Esophagus muscularis mucosa (tissue), 4 donors: ENCODE measurements around the gene NFIB. TPM values are rescaled to one million over a fixed set of nuclear protein-coding genes. Genes with fewer than 3 reads are reported as not detected.

Experiments
- DNase-seq: peaks from one replicate; pipeline ENCODE4 v3.0.0-alpha.2; 2017; ENCODE audit errors: extremely low spot score
- H3K27ac ChIP-seq, 4 donors: fragments of 200-600 bp; sonication (generic); replicated peaks in 1 of 4; 1 replicate in 3 of 4; 2 replicates in 1 of 4; pipeline ENCODE4 v1.5.1; 2016 to 2019; ENCODE audit warnings: mild to moderate bottlenecking in 1 of 4
- H3K27me3 ChIP-seq, 4 donors: fragments of 200-600 bp; sonication (generic); one replicate each; pipeline versions ENCODE4 v1.5.1 to v1.6.0; 2016 to 2019
- H3K36me3 ChIP-seq, 4 donors: fragments of 200-600 bp; sonication (generic); one replicate each; pipeline ENCODE4 v1.5.1; 2016 to 2019
- H3K4me1 ChIP-seq, 4 donors: fragments of 200-600 bp; sonication (generic); one replicate each; pipeline ENCODE4 v1.5.1; 2016 to 2019
- H3K4me3 ChIP-seq, 4 donors: fragments of 200-600 bp; sonication (generic); 1 replicate in 2 of 4; 2 replicates in 2 of 4; pipeline ENCODE4 v1.5.1; 2016 to 2019; ENCODE audit warnings: mild to moderate bottlenecking in 4 of 4, moderate library complexity in 1 of 4
- H3K9me3 ChIP-seq, 4 donors: fragments of 200-600 bp; sonication (generic); 1 replicate in 3 of 4; 2 replicates in 1 of 4; pipeline ENCODE4 v1.5.1; 2016 to 2019
- EP300 ChIP-seq: sonication (generic); formaldehyde crosslinking; IDR thresholded peaks from one replicate; pipeline ENCODE4 v1.6.1; 2017; ENCODE audit warnings: antibody characterized with exemption
- POLR2A ChIP-seq: fragments of 450-650 bp; IDR thresholded peaks from one replicate; pipeline ENCODE4 v1.6.1; 2017; ENCODE audit warnings: antibody characterized with exemption, moderate library complexity, mild to moderate bottlenecking, low read depth
- POLR2AphosphoS5 ChIP-seq, 2 donors: sonication (generic); formaldehyde crosslinking; IDR thresholded peaks; one replicate each; pipeline ENCODE4 v1.6.1; 2017; ENCODE audit warnings: antibody characterized with exemption in 2 of 2
- WGBS: methylation state at CpG from one replicate; pipeline ENCODE4 v1.1.5; 2018; 5-methylcytosine and 5-hydroxymethylcytosine counted together
- intact Hi-C: fragments of 100-400 bp; cut with DNase I; formaldehyde crosslinking; loops from one replicate; pipeline ENCODE4 v1.15.1; 2023
- total RNA-seq, 4 donors: library from RNA; depleted of rRNA; stranded (reverse); fragments of >200 nt; gene quantifications; one replicate each; pipeline versions ENCODE4 v1.1.0 to v1.2.1, GENCODE V29; 2016
- TF ChIP-seq, protein P1 (sequence below), 3 experiments: fragments of 200-600 bp in 2 of 3; fragments of 450-650 bp in 1 of 3; sonication (generic) in 2 of 3; IDR thresholded peaks; one replicate each; pipeline ENCODE4 v1.5.1; 2017 to 2019; ENCODE audit warnings: antibody characterized with exemption in 3 of 3, mild to moderate bottlenecking in 2 of 3, moderate library complexity in 1 of 3

Gene NFIB
- total RNA-seq, 4 donors from 2014 or later, result 38.1 to 64.4 (median 55.8) TPM

- TF ChIP-seq POLR2A, result no peak
- peak in 1 of 2 donors; percentile 46 for TF ChIP-seq POLR2AphosphoS5 (IDR thresholded peaks at IDR 0.05)
- Histone ChIP-seq H3K27ac (peak overlapping the region; percentile 26 to 54 (median 40)), H3K9me3 (no peaks in the 10 kb centered on the region), H3K36me3 (no peaks in the 10 kb centered on the region), H3K4me3 (no peak overlapping the region), H3K4me1 (peaks cover 42 to 49% (median 47%) of the 10 kb centered on the region in 4 donors), H3K27me3 (no peaks in the 10 kb centered on the region)
- intact Hi-C loops, result no loop called here
- DNase-seq, result no peak
These were observed 92.4 kb downstream of the NFIB start for GRCh38 chr9:14221558-14221957.

DNA sequence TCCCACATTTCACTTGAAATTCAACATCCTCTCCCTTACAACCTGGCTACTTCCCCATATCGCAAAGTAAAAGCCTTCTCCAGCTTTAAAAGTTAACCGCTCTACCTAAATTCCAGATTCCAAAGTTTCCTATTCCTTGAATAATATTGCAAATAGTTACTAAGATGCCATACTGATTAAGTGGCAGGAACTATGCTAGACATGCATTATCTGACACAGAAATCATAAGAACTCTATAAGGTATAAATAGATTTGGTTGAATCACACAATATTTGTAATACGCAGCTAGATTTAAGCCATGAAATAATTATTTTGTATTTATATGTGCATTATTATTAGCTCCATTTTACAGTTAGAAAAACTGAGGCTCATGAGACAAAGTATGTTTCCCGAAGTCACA is 92.8 kb downstream of the NFIB start:
- Histone ChIP-seq H3K36me3 (no peaks in the 10 kb centered on the region), H3K9me3 (no peaks in the 10 kb centered on the region), H3K4me1 (peaks cover 42 to 50% (median 48%) of the 10 kb centered on the region in 4 donors), H3K4me3 (no peak overlapping the region), H3K27ac (peak overlapping the region; percentile 26 to 54 (median 40)), H3K27me3 (no peaks in the 10 kb centered on the region)
- no peak for DNase-seq
- WGBS, result 95% methylated on average over 4 of the region's 4 CpGs
- no peak for TF ChIP-seq POLR2AphosphoS5 (IDR thresholded peaks at IDR 0.05)
- TF ChIP-seq POLR2A, result no peak
- no peak for TF ChIP-seq EP300
- TF ChIP-seq, protein P1, sequence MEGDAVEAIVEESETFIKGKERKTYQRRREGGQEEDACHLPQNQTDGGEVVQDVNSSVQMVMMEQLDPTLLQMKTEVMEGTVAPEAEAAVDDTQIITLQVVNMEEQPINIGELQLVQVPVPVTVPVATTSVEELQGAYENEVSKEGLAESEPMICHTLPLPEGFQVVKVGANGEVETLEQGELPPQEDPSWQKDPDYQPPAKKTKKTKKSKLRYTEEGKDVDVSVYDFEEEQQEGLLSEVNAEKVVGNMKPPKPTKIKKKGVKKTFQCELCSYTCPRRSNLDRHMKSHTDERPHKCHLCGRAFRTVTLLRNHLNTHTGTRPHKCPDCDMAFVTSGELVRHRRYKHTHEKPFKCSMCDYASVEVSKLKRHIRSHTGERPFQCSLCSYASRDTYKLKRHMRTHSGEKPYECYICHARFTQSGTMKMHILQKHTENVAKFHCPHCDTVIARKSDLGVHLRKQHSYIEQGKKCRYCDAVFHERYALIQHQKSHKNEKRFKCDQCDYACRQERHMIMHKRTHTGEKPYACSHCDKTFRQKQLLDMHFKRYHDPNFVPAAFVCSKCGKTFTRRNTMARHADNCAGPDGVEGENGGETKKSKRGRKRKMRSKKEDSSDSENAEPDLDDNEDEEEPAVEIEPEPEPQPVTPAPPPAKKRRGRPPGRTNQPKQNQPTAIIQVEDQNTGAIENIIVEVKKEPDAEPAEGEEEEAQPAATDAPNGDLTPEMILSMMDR (IDR thresholded peaks at IDR 0.05), result no peak
- intact Hi-C loops, result no loop called here

- Histone ChIP-seq H3K36me3 (no peaks in the 10 kb centered on the region), H3K27me3 (no peaks in the 10 kb centered on the region), H3K4me3 (no peak overlapping the region), H3K9me3 (no peaks in the 10 kb centered on the region), H3K4me1 (peaks cover 42 to 59% (median 56%) of the 10 kb centered on the region in 4 donors), H3K27ac (peak overlapping the region; percentile 9 to 42 (median 21))
- no peak for DNase-seq
- 93% methylated on average over 3 of the region's 3 CpGs for WGBS
- no peak for TF ChIP-seq EP300
- TF ChIP-seq, protein P1 (IDR thresholded peaks at IDR 0.05), result no peak
- TF ChIP-seq POLR2A, result no peak
- no peak for TF ChIP-seq POLR2AphosphoS5 (IDR thresholded peaks at IDR 0.05)
- intact Hi-C loops, result no loop called here
These were observed 93.7 kb downstream of the NFIB start for GRCh38 chr9:14220256-14220655.

- intact Hi-C loops, result no loop called here
- WGBS, result 46% methylated on average over 4 of the region's 4 CpGs
- DNase-seq, result no peak
- H3K27ac ChIP-seq, result peak overlapping the region; percentile 17 to 45 (median 34)
- H3K27me3 ChIP-seq, result no peaks in the 10 kb centered on the region
- no peaks in the 10 kb centered on the region for H3K36me3 ChIP-seq
- no peaks in the 10 kb centered on the region for H3K9me3 ChIP-seq
- peaks cover 42 to 63% (median 57%) of the 10 kb centered on the region in 4 donors for H3K4me1 ChIP-seq
- no peak overlapping the region for H3K4me3 ChIP-seq
- TF ChIP-seq EP300 (no peak), POLR2A (no peak), POLR2AphosphoS5 (IDR thresholded peaks at IDR 0.05) (no peak)
- TF ChIP-seq, protein P1 (IDR thresholded peaks at IDR 0.05), result no peak
These were observed 94.1 kb downstream of the NFIB start for GRCh38 chr9:14219850-14220249.

- H3K27me3 ChIP-seq, result no peaks in the 10 kb centered on the region
- TF ChIP-seq EP300, result no peak
- no peak for TF ChIP-seq POLR2A
- TF ChIP-seq, protein P1 (IDR thresholded peaks at IDR 0.05), result no peak
- no peak for TF ChIP-seq POLR2AphosphoS5 (IDR thresholded peaks at IDR 0.05)
- intact Hi-C loops, result no loop called here
- no peak for DNase-seq
- WGBS, result 71% methylated on average over 1 of the region's 1 CpG
- peaks cover 51 to 78% (median 63%) of the 10 kb centered on the region in 4 donors for H3K4me1 ChIP-seq
- no peaks in the 10 kb centered on the region for H3K36me3 ChIP-seq
- H3K27ac ChIP-seq, result no peak overlapping the region
- no peaks in the 10 kb centered on the region for H3K9me3 ChIP-seq
- no peak overlapping the region for H3K4me3 ChIP-seq
These were observed 95.7 kb downstream of the NFIB start for GRCh38 chr9:14218253-14218652.
